HG03521 (cell line): ENCODE measurements around the gene SPINK8.
"Not testable (repeated sequence)": the region's sequence is repeated elsewhere in the genome, so short reads cannot be mapped to it uniquely, and the experiment has no call there.

Experiments
- ATAC-seq: cut with Tn5 transposase; IDR thresholded peaks from one replicate; pipeline ENCODE4 v1.9.1; 2021; ENCODE audit warnings: mild to moderate bottlenecking, moderate library complexity; ENCODE audit not compliant: unreplicated experiment

The SPINK8 gene

GRCh38 chr3:48331706-48332435, 1.6 kb downstream of the SPINK8 start:
- ATAC-seq: not testable (repeated sequence)

GRCh38 chr3:48320996-48321395, 12.5 kb downstream of the SPINK8 start:
- ATAC-seq: no peak

DNA sequence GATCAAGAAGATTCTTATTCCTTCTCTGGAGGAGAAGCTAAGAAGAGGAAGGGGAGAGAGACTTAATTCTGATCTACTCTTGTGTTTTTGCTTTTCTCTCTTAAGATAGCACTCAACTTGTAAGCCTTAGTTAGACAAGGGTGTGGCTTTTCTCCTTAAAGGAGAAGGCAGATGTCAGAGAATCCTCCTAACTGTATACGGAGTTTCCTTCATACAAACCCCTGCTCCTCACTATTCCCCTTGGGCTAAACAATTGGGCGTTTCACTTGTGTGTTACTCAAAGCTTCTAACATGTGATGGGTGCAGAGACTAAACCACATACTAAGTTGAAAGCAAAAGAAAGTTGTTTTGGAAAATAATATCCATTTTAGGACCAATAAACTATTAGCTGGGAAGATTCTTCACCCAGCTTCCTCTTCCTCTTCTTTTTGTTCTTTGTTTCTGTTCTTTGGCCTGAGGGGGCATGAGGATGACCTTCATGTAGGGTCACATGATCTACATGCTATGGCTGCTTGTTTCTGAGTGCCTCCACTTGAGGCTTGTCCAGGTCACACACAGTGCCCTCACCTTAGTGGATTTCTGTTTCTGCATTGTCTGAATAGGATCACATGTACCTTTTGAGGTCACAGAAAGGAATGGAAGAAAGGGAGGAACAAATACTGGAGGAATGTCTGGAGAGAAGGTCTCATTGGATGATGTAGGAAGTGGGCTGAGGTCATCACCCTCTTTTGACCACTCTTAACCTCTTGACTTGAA, 14.6 kb downstream of the SPINK8 start:
- no peak for ATAC-seq

GRCh38 chr3:48314542-48314941, 18.9 kb downstream of the SPINK8 start:
- ATAC-seq: no peak

GRCh38 chr3:48306860-48307530, 26.5 kb downstream of the SPINK8 start:
- no peak for ATAC-seq

DNA sequence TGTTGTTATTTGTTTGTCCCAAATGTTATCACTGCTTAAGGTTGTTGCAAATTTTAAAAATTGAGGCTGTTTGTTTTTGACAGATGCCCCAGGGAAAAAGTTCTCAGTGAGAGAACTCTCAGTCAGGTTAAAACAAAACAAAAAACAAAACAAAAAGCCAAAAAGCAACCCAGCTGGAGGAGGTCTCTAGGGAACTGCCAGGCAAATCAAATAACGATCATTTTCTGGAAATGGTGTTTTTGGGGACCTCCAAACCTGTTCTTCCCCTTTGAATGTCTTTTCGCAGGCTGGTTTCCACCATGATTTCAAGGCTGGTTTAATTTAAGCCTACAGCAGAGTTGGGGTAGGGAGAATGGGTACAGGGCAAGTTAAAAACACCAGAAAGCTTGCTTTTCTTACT, 27.2 kb downstream of the SPINK8 start:
- no peak for ATAC-seq

- no peak for ATAC-seq
Measured at GRCh38 chr3:48305396-48305795, 28.1 kb downstream of the SPINK8 start.

DNA sequence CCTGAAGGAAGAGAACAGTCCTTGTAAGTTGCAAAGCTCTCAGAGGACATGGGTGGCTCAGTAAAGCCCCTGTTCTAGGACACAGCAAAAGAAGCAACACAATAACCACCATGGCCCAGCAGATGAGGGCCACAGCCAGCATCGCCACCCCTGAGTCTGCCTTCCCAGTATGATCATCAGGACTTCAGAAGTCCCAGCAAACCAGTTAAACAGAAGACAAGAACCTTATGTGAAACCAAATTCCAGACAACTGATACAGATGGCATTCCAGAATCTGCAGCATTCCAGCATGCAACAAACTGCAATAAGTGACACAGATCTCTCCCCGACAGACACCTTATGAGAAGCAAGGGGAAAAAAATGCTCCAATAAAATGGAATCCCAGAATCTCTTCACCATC, 30.4 kb downstream of the SPINK8 start:
- no peak for ATAC-seq

- no peak for ATAC-seq
Measured at GRCh38 chr3:48301800-48302166, 31.7 kb downstream of the SPINK8 start.

DNA sequence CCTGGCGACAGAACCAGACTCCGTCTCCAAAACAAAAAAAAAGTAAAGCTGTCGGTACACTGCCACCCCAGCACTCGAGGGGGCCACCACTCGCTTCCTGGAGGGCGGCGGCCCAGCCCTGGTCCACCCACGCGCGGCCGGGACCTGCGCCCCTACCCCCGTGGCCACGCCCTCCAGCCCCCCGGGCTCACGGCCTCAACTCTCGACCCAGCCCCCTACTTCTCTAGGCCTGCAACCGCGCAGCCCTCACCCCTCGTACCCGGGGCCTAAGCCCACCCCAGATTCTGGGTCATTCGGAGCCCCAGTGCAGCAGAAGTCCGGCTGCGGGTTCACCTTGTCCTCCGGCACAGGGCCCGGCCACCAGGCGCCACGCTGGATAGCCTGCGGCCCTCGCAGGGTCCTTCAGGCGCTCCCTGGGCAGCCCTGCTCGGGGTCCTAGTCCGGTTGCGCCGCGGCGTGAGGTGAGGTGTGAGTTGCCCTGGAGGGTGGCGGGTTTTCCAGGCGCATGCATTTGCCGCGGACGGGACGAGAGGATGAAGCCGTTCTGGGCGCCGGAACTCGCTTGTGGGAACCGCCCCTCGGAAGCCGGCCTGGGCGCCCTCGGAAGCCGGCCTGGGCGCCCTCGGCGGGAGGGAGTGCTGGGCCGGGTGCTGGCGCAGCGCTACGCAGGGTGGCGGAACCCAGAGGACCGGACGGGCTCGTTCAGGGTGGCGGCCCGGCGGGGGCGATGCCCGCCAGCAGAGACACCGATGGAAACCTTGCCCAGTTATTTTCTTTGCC, 32.3 kb downstream of the SPINK8 start, which contains the start of gene NME6:
Gene NME6 (minus strand): TSS at position 348 of the 780 bp plus-strand sequence.
- ATAC-seq: peak; percentile 57

- no peak for ATAC-seq
Measured at GRCh38 chr3:48299746-48300712, 33.4 kb downstream of the SPINK8 start.

DNA sequence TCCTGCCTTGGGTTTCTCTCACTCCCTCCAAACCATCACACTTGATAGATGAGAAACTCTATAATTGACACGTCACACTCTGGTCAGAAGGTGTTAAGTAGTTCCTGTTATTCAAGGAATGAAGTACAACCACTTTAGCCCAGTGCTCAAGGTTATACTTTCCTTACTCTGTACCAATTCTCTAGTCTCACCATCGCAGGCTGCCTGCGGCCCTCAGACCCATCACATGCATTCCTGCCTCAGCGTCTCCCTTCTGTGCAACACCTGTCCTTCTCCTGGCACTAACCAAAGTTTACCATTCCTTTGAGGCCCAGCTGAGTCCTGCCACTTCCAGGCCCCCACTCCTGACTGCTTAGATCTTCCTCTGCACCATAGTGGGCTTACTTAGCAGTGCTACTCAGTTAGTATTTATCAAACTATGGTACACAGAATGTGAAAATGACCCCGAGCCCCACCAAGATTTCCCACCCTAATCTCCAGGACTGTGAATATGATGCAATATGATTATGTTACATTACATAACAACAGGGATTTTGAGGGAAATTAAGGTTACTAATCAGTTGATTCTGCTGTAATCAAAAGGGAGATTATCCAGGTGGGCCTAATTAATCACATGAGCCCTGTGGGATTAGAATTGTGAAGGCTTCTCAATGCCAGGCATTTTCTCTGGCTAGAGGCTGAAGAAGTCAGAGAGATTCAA, 36.2 kb downstream of the SPINK8 start:
- ATAC-seq: no peak

GRCh38 chr3:48296699-48297098, 36.8 kb downstream of the SPINK8 start:
- no peak for ATAC-seq

GRCh38 chr3:48294611-48295263, 38.7 kb downstream of the SPINK8 start:
- ATAC-seq: no peak

- ATAC-seq: no peak
Measured at GRCh38 chr3:48289659-48290058, 43.8 kb downstream of the SPINK8 start.

DNA sequence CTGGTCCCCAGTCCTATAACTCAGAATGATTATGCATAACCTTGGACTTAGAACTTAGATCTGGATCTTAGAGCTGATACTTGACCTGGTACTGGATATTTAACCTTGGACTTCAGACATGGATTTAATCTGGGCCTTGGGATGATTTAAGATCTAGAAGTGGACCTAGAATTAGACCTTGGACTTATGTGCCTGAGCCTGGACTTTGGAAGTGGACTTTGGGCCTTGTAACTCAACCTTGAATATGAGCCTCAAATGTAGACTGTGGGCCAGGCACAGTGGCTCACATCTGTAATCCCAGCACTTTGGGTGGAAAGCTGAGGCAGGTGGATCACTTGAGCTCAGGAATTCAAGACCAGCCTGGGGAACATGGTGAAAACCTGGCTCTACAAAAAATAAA, 46.4 kb downstream of the SPINK8 start:
- no peak for ATAC-seq

- no peak for ATAC-seq
Measured at GRCh38 chr3:48286308-48286707, 47.2 kb downstream of the SPINK8 start.

- ATAC-seq: no peak
Measured at GRCh38 chr3:48285675-48286074, 47.8 kb downstream of the SPINK8 start.

DNA sequence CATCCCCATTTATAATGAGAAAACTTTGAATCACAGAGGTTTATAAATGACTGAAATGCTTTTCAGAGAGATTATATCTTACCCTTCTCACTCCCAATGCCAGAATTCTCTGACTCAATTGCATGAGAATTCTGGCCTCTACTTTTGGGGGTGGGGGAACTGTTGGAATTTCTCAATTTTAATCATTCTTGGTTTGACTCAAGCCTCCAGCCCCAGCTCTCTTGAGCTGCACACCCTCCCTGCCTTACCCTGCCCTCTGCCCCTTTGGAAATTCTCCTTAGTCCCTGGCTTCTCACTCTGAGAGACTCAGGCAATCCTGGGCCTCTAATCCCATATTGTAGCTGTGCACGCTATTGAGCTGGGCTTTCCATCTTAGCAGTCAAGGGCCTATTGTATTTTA, 48.3 kb downstream of the SPINK8 start:
- ATAC-seq: no peak
